IPS-20b (cell line): Measurements from ENCODE around the gene RAB10.
"Not testable (repeated sequence)": the region's sequence is repeated elsewhere in the genome, so short reads cannot be mapped to it uniquely, and the experiment has no call there.

Source experiments
- H3K27ac ChIP-seq: one replicate; pipeline ENCODE4 v1.5.1; 2013; ENCODE audit warnings: low read length
- H3K27me3 ChIP-seq: 2 replicates; pipeline ENCODE4 v1.6.1; 2013; ENCODE audit warnings: mild to moderate bottlenecking, low read length, inconsistent platforms; ENCODE audit not compliant: insufficient read depth
- H3K36me3 ChIP-seq: 2 replicates; pipeline ENCODE4 v1.6.1; 2013; ENCODE audit warnings: low read depth, mild to moderate bottlenecking, inconsistent platforms, low read length, moderate library complexity; ENCODE audit not compliant: insufficient read depth
- H3K4me1 ChIP-seq: 2 replicates; pipeline ENCODE4 v1.6.1; 2013; ENCODE audit warnings: mild to moderate bottlenecking, control low read depth, inconsistent platforms, low read length, moderate library complexity; ENCODE audit not compliant: insufficient read depth
- H3K4me3 ChIP-seq: 2 replicates; pipeline ENCODE4 v1.5.1; 2013; ENCODE audit warnings: mild to moderate bottlenecking, low read length, inconsistent platforms
- H3K9ac ChIP-seq: 2 replicates; pipeline ENCODE4 v1.6.1; 2013; ENCODE audit warnings: low read depth, mild to moderate bottlenecking, inconsistent platforms, low read length, moderate library complexity
- H3K9me3 ChIP-seq: 2 replicates; pipeline ENCODE4 v1.6.1; 2013; ENCODE audit warnings: mild to moderate bottlenecking, low read depth, low read length, inconsistent platforms; ENCODE audit not compliant: insufficient read depth

Gene RAB10

GRCh38 chr2:26002632-26003310, 31.1 kb upstream of the RAB10 start:
- Histone ChIP-seq H3K36me3 (no peaks in the 10 kb centered on the region), H3K9me3 (no peaks in the 10 kb centered on the region), H3K9ac (no peak overlapping the region), H3K4me1 (no peaks in the 10 kb centered on the region), H3K27ac (no peak overlapping the region), H3K4me3 (no peak overlapping the region), H3K27me3 (no peaks in the 10 kb centered on the region)

GRCh38 chr2:26008095-26008494, 25.8 kb upstream of the RAB10 start:
- no peak overlapping the region for H3K27ac ChIP-seq
- peaks cover 13% of the 10 kb centered on the region for H3K4me1 ChIP-seq
- H3K27me3 ChIP-seq = no peaks in the 10 kb centered on the region
- H3K36me3 ChIP-seq = no peaks in the 10 kb centered on the region
- H3K4me3 ChIP-seq = no peak overlapping the region
- H3K9ac ChIP-seq = no peak overlapping the region
- H3K9me3 ChIP-seq = no peaks in the 10 kb centered on the region

GRCh38 chr2:26008851-26009566, 24.9 kb upstream of the RAB10 start:
- H3K9me3 ChIP-seq = no peaks in the 10 kb centered on the region
- no peaks in the 10 kb centered on the region for H3K36me3 ChIP-seq
- no peak overlapping the region for H3K4me3 ChIP-seq
- H3K27me3 ChIP-seq = no peaks in the 10 kb centered on the region
- H3K4me1 ChIP-seq = peaks cover 13% of the 10 kb centered on the region
- no peak overlapping the region for H3K27ac ChIP-seq
- no peak overlapping the region for H3K9ac ChIP-seq

GRCh38 chr2:26009567-26009963, 24.3 kb upstream of the RAB10 start:
- Histone ChIP-seq H3K27ac (no peak overlapping the region), H3K36me3 (no peaks in the 10 kb centered on the region), H3K4me1 (peaks cover 13% of the 10 kb centered on the region), H3K4me3 (no peak overlapping the region), H3K9ac (no peak overlapping the region), H3K9me3 (no peaks in the 10 kb centered on the region), H3K27me3 (no peaks in the 10 kb centered on the region)

GRCh38 chr2:26010943-26011342, 22.9 kb upstream of the RAB10 start:
- Histone ChIP-seq H3K36me3 (no peaks in the 10 kb centered on the region), H3K27ac (no peak overlapping the region), H3K4me3 (no peak overlapping the region), H3K27me3 (no peaks in the 10 kb centered on the region), H3K9me3 (no peaks in the 10 kb centered on the region), H3K9ac (no peak overlapping the region), H3K4me1 (peaks cover 13% of the 10 kb centered on the region)

- Histone ChIP-seq H3K27ac (no peak overlapping the region), H3K36me3 (no peaks in the 10 kb centered on the region), H3K9ac (no peak overlapping the region), H3K9me3 (no peaks in the 10 kb centered on the region), H3K4me1 (peaks cover 13% of the 10 kb centered on the region), H3K4me3 (no peak overlapping the region), H3K27me3 (no peaks in the 10 kb centered on the region)
Observed at GRCh38 chr2:26011609-26011989, 22.3 kb upstream of the RAB10 start.

- no peak overlapping the region for H3K27ac ChIP-seq
- H3K4me1 ChIP-seq = peaks cover 13% of the 10 kb centered on the region
- H3K36me3 ChIP-seq = no peaks in the 10 kb centered on the region
- H3K9ac ChIP-seq = no peak overlapping the region
- H3K27me3 ChIP-seq = no peaks in the 10 kb centered on the region
- H3K4me3 ChIP-seq = peak overlapping the region; percentile 8; the same call in 1 of the 2 replicates
- H3K9me3 ChIP-seq = no peaks in the 10 kb centered on the region
Observed at GRCh38 chr2:26011990-26012856, 21.7 kb upstream of the RAB10 start.

- Histone ChIP-seq H3K27me3 (no peaks in the 10 kb centered on the region), H3K27ac (no peak overlapping the region), H3K4me1 (peaks cover 13% of the 10 kb centered on the region), H3K36me3 (no peaks in the 10 kb centered on the region), H3K9ac (no peak overlapping the region), H3K4me3 (no peak overlapping the region), H3K9me3 (no peaks in the 10 kb centered on the region)
Observed at GRCh38 chr2:26013668-26014067, 20.2 kb upstream of the RAB10 start.

GRCh38 chr2:26016012-26016705, 17.7 kb upstream of the RAB10 start:
- H3K27ac ChIP-seq = no peak overlapping the region
- no peak overlapping the region for H3K4me3 ChIP-seq
- no peaks in the 10 kb centered on the region for H3K27me3 ChIP-seq
- H3K36me3 ChIP-seq = no peaks in the 10 kb centered on the region
- peaks cover 13% of the 10 kb centered on the region for H3K4me1 ChIP-seq
- no peaks in the 10 kb centered on the region for H3K9me3 ChIP-seq
- H3K9ac ChIP-seq = no peak overlapping the region

GRCh38 chr2:26016706-26017045, 17.2 kb upstream of the RAB10 start:
- not testable (repeated sequence) for H3K27me3 ChIP-seq, H3K9ac ChIP-seq, H3K36me3 ChIP-seq, H3K9me3 ChIP-seq, H3K27ac ChIP-seq, H3K4me3 ChIP-seq
- H3K4me1 ChIP-seq = peaks cover 11% of the 10 kb centered on the region

- Histone ChIP-seq H3K36me3 (no peaks in the 10 kb centered on the region), H3K27ac (no peak overlapping the region), H3K9me3 (no peaks in the 10 kb centered on the region), H3K4me3 (no peak overlapping the region), H3K27me3 (no peaks in the 10 kb centered on the region), H3K4me1 (peaks cover 2% of the 10 kb centered on the region; the same call in 1 of the 2 replicates), H3K9ac (no peak overlapping the region)
Observed at GRCh38 chr2:26017464-26018183, 16.3 kb upstream of the RAB10 start.
